ENCODE results near the gene CADM4. TPM values are rescaled to one million over a fixed set of nuclear protein-coding genes. Genes with fewer than 3 reads are reported as not detected.

CADM4 gene
- total RNA-seq, 2 donors from 2014 or later = 0.59 TPM

DNA sequence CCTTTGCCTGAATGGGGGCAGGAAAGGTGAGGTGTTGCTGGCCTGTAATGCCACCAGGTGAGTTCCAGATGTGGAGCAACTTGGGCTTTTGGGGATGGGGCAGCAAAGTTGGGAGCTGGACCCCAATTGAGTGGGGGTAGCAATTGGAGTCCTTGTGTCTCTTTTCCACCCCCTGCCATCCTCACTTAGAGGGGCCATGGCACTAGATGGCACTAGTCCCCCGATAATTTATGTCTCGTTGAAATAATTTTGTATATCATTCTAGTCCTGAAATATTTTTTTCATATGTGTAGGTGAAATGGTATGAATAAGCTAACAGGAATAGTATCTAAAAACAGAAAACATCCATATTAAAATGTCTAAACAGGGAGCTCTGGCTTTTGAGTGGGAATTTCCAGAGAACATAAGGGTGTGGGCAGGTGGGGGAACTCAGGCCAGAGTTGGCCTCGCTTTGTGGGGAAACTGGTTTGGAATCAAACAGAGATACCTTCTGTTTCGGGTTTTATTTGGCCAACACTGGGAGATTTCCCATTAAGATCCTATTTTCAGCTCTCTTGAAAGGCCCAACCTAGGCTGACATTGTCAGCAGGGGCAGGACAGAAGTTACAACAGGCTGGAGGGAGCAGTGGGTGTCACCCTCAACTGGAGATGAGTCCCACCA lies 39.9 kb downstream of the CADM4 start:
- H3K27me3 Mint-ChIP-seq = no peaks in the 10 kb centered on the region
- H3K4me1 Mint-ChIP-seq (ENCODE audit: low read depth in 2 of 2) = peaks cover 22 to 29% of the 10 kb centered on the region in 2 donors
- H3K36me3 Mint-ChIP-seq = no peaks in the 10 kb centered on the region
- no peak for ATAC-seq
- no peak for DNase-seq (ENCODE audit: low spot score)
- no peak overlapping the region for H3K27ac Mint-ChIP-seq
- no peaks in the 10 kb centered on the region for H3K9me3 Mint-ChIP-seq
- H3K4me3 Mint-ChIP-seq = no peak overlapping the region

DNA sequence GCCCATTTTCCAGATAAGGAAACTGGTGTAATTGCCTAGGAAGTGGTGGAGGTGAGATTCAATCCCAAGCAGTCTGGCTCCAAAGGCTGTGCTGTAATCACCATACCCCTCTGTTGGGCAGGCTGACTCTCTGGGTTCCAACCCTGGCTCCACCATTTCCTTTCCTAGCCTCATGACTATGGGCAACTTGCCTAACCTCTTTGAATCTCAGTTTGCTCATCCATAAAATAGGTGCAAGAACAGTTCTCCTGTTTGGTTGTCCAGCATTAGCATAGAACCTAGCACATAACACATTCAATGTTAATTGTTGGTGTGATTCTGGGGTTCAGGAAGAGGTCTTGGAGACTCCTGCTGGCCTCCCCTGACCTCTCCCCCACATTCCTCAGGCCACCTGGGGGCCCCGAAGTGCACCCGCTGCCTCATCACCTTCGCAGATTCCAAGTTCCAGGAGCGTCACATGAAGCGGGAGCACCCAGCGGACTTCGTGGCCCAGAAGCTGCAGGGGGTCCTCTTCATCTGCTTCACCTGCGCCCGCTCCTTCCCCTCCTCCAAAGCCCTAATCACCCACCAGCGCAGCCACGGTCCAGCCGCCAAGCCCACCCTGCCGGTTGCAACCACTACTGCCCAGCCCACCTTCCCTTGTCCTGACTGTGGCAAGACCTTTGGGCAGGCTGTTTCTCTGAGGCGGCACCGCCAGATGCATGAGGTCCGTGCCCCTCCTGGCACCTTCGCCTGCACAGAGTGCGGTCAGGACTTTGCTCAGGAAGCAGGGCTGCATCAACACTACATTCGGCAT lies 41.0 kb downstream of the CADM4 start:
- Mint-ChIP-seq H3K9me3 (no peaks in the 10 kb centered on the region), H3K4me1 (ENCODE audit: low read depth in 2 of 2) (peaks cover 26 to 34% of the 10 kb centered on the region in 2 donors), H3K36me3 (peaks cover 3% of the 10 kb centered on the region), H3K27ac (peak overlapping the region in 1 of 2 donors; percentile 99), H3K27me3 (no peaks in the 10 kb centered on the region), H3K4me3 (peak overlapping the region; percentile 99)
- ATAC-seq (no peak), DNase-seq (ENCODE audit: low spot score) (no peak)

DNA sequence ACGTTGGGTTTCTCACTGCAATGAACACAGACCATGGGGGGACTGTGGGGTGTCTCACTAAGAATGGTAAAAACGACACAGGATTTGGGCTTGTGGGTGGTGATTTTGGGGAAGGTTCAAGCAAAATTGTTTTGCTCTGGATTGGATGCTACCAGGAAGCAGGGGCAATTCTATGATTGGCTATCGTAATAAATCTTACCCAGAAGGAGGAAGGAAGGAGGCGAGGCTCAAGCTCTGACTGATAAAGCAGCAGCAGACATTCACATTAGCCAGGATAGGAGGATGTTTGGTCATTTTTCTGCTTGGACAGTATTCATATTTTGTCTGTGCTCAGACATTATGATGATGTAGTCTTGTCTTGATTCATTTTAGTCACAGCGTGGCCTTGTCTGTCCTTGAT lies 41.8 kb downstream of the CADM4 start:
- DNase-seq (ENCODE audit: low spot score) (no peak), ATAC-seq (no peak)
- H3K27ac Mint-ChIP-seq = peak overlapping the region; percentile 99 to 100
- no peaks in the 10 kb centered on the region for H3K9me3 Mint-ChIP-seq
- H3K36me3 Mint-ChIP-seq = peaks cover 6% of the 10 kb centered on the region
- peaks cover 31 to 40% of the 10 kb centered on the region in 2 donors for H3K4me1 Mint-ChIP-seq (ENCODE audit: low read depth in 2 of 2)
- no peaks in the 10 kb centered on the region for H3K27me3 Mint-ChIP-seq
- peak overlapping the region; percentile 99 for H3K4me3 Mint-ChIP-seq

DNA sequence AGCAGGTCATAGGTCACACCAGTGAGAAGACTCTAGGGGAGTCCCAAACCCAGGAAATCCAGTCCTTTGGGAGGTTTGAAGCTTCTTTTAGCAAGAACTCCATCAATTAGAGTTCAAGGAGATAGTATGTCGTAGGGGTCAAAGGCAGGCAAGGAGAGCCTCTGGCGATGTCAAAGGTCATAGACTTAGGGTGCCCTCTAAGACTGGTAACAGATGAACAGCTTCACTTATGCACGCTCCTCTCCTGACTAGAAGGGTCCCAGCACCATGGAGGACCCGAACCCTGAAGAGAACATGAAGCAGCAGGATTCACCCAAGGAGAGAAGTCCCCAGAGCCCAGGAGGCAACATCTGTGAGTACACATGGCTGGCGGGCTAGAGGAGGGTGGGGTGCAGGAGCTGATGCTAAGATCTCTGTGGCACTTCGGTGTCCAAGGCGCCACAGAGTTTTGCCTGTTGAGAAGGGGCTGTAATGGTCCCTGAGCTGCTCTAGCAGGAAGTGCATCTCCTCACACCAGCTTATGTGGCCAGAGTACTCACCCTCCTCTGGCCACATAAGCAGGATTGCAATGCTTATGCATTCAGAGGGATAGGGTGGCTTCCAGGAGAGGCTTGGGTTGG lies 42.7 kb downstream of the CADM4 start:
- ATAC-seq (no peak), DNase-seq (ENCODE audit: low spot score) (no peak)
- Mint-ChIP-seq H3K9me3 (no peaks in the 10 kb centered on the region), H3K4me3 (peak overlapping the region; percentile 99), H3K27ac (peak overlapping the region; percentile 99 to 100), H3K36me3 (peaks cover 10% of the 10 kb centered on the region), H3K27me3 (no peaks in the 10 kb centered on the region), H3K4me1 (ENCODE audit: low read depth in 2 of 2) (peaks cover 34 to 40% of the 10 kb centered on the region in 2 donors)

DNA sequence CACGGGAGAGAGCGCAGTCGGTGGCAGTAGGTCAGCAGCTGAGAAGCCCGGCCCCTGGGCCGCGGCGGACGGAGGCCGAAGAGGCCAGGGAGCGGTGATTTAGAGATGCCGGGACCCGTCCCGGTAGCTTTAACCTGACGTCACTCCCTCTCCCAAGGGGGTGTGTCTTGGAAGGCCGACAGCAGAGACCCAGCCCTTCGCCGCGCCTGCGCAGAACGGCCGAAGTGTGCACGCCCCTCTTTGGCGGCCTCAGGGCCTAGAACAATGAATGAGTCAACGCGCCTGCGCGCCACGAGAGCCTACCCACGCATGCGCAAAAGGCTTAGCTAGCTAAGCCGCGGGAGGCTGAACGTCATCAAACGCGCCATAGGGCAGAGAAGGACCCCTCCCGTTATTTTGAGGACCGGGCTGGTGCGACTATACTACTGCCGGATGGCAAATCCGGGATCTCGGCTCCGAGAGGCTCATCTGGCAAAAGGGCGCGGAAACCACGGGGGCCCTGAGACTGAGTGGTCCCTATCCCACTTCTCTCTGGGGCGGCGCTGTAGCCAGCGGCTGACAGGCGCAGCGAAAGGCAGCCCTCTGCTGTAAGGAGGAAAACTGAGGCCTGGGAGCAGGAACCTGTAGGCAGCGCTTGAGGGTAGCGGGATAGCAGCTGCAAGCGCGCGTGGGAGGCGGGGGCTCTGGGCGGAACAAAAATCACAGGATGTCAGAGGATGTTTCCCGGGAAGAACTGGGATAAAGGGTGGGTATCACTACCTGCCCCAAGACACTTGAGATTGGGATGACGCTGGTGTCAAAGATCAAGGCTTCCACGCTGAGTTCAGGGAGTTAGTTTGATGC lies 43.4 kb downstream of the CADM4 start, which contains the start of the genes IRGQ and ZNF576:
Gene IRGQ (minus strand): TSS at position 136 of the 843 bp plus-strand sequence. CDS start 796 bp downstream, outside the sequence.
Gene ZNF576 (plus strand): TSS at position 597 of the 843 bp plus-strand sequence. CDS start 514 bp downstream, outside the sequence.
- Mint-ChIP-seq H3K27ac (peak within 1 kb of the TSS; percentile 99 to 100), H3K4me3 (peak within 1 kb of the TSS; percentile 99), H3K36me3 (peaks cover 10% of the 10 kb centered on the region), H3K9me3 (no peaks in the 10 kb centered on the region), H3K4me1 (ENCODE audit: low read depth in 2 of 2) (peaks cover 34 to 40% of the 10 kb centered on the region in 2 donors), H3K27me3 (no peaks in the 10 kb centered on the region)
- ATAC-seq (peak; percentile 91 to 95), DNase-seq (ENCODE audit: low spot score) (peak; percentile 100)

DNA sequence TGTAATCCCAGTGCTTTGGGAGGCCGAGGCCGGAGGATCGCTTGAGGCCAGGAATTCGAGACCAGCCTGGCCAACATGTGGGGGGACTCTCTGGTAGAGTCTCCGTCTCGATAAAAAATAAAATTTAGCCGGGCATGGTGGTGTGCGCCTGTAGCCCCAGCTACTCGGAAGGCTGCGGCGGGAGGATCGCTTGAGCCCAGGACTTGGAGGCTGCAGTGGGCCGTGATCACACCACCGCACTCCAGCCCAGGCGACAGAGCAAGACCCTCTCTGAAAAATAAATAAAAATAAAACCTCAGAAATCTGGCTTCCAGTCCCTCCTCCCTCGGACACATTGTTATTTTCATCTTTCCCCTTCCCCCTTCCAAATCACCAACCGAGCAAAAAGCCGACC lies 44.0 kb downstream of the CADM4 start:
- H3K4me1 Mint-ChIP-seq (ENCODE audit: low read depth in 2 of 2) = peaks cover 37 to 40% of the 10 kb centered on the region in 2 donors
- peak overlapping the region; percentile 99 to 100 for H3K27ac Mint-ChIP-seq
- H3K27me3 Mint-ChIP-seq = no peaks in the 10 kb centered on the region

DNA sequence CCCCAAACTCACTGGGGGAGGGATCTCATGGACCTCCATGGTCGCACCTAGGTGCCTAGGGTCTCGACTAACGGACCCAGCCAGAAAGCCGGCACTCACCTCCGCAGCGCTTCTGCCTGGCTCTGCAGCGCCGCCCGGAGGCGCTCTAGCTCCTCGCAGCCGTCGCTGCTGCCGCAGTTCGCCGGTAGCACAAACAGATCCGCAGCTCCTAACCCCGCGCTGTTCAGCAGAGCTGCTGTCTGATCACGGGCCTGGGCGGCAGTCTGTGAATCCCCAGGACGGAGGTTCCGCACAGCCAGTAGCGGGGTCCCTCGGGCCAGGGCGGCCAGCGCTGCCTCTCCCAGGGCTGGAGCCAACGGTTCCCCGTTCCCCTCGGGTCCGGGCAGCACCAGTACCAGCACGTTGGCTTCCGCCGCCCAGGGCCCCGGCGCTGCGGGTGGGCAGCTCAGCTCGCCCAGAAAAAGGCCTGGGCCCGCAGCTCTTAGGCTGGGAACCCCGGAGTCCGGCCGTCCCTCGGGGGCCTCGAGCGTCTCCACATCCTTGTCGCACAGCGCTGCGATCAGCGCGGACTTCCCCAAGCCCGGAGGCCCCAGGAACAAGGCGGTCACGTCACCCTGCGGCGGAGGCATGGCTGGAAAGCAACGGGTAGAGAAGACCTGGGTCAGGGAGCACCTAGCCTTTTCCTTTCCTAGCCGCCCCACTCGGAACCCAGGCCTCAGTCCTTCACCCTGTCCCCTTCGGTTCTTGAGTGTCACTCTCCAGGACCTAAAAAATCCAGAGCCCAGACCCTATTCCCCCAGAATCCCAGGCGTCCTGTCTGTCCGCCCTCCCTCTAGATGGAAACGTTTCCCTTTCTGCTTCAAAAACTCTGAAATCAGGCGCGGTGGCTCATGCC lies 44.7 kb downstream of the CADM4 start:
- Mint-ChIP-seq H3K27me3 (no peaks in the 10 kb centered on the region), H3K27ac (peak overlapping the region; percentile 99 to 100), H3K4me3 (peak overlapping the region; percentile 99), H3K9me3 (no peaks in the 10 kb centered on the region), H3K4me1 (ENCODE audit: low read depth in 2 of 2) (peaks cover 40 to 41% of the 10 kb centered on the region in 2 donors), H3K36me3 (peaks cover 10% of the 10 kb centered on the region)
- peak; percentile 82 for DNase-seq (ENCODE audit: low spot score)
- ATAC-seq = peak; percentile 55 to 66

More for the DNA sequence above, 44.0 kb downstream of the CADM4 start:
- DNase-seq (ENCODE audit: low spot score) (no peak), ATAC-seq (no peak)
- Mint-ChIP-seq H3K4me3 (peak overlapping the region; percentile 99), H3K9me3 (no peaks in the 10 kb centered on the region), H3K36me3 (peaks cover 10% of the 10 kb centered on the region)

DNA sequence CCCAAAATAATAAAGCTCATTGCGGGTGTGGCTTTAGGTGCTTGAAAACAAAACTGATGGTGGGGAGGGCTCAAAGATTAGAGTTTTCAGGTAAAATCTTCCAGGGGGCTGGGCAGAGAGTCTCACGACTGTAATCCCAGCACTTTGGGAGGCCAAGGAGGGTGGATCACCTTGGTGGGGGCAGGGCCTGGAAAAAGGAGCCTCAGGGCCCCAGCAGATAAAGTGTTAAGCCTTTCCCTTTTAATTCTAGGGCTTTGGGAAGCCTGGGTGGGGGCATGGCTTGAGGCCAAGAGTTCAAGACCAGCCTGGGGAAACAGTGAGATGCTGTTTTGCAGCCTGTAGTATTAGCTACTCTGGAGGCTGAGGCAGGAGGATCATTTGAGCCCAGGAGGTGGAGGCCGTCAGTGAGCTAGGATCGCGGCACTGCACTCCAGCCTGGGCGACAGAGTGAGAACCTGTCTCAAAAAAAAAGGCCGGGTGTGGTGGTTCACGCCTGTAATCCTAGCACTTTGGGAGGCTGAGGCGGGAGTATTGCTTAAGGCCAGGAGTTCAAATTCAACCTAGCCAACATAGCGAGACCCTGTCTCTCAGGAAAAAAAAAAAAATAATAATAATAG lies 45.5 kb downstream of the CADM4 start:
- Mint-ChIP-seq H3K4me1 (ENCODE audit: low read depth in 2 of 2) (peaks cover 45 to 46% of the 10 kb centered on the region in 2 donors), H3K4me3 (peak overlapping the region; percentile 99), H3K36me3 (peaks cover 10% of the 10 kb centered on the region), H3K27me3 (no peaks in the 10 kb centered on the region), H3K9me3 (no peaks in the 10 kb centered on the region), H3K27ac (peak overlapping the region; percentile 55 to 88)
- ATAC-seq (no peak), DNase-seq (ENCODE audit: low spot score) (no peak)

DNA sequence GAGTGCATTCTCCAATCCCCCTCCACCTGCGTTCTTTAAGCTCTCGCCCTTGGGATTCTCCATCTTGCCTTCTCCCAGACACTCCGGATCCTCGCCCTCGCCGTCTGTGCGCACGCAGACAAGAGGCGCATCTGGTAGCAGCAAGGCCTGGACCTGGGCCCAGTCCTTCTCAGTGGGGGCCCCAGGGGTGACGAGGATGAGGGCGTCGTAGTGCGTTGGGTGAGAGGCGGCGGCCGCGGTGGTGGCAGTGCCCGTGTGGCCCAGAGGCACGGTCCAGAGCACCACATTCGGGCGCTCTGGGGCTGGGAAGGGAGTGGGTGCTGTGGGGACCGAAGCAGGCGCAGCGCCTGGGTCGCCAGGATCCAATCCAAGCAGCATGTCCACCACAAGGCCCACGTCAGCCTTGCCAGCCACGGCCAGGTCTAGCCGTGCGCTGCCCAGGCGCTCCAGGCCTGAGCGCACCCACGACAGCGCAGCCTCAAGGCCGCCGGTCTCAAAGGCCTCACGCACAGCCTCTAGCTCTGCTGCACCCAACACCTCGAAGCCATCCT lies 46.8 kb downstream of the CADM4 start:
- H3K27ac Mint-ChIP-seq = peak overlapping the region in 1 of 2 donors; percentile 88

DNA sequence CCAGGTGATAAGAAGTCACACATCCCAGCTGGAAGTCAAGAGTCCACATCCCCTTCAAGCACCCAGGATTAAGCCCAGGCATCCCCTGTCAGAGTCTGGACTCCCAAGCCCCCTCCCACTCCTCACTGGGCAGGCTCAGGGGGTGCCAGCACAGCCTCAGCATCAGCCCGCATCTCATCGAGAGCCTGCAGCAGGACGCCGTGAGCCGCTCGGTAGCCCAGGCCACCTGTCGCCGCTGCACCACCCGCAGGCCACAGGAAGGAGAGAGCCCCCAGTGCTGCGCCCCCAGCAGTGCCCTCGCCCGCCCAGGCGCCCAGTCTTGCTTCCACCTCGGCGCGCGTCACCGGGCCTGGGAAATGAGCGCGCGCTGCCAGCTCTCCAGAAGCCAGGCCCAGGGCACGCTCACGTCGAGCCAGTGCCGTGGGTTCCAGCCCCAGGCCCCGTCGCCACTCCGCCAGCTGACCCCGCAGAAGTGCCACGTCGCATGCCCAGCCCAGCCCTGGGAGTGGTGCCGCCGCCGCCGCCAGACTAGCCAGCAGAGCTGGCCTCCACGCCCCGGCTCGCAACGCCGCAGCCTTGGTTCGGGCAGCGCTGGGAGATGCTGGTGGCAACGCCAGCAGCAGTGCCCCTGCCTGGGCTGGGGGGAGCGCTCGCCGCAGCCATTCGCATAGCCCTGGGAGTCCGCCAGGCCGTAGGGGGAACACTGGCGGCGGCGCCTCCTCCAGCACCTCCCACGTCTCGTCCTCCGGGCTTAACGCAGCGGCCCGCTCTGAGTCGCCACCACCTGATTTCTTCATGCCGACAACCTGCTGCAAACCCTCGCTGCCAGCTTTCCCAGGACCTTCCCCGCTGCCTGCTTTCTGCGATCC lies 47.5 kb downstream of the CADM4 start:
- H3K4me1 Mint-ChIP-seq (ENCODE audit: low read depth in 2 of 2) = peaks cover 31 to 37% of the 10 kb centered on the region in 2 donors
- ATAC-seq (no peak), DNase-seq (ENCODE audit: low spot score) (no peak)
- H3K27me3 Mint-ChIP-seq = no peaks in the 10 kb centered on the region
- H3K27ac Mint-ChIP-seq = no peak overlapping the region
- H3K9me3 Mint-ChIP-seq = no peaks in the 10 kb centered on the region
- H3K4me3 Mint-ChIP-seq = no peak overlapping the region
- peaks cover 10% of the 10 kb centered on the region for H3K36me3 Mint-ChIP-seq

More for the DNA sequence above, 46.8 kb downstream of the CADM4 start:
- Mint-ChIP-seq H3K36me3 (peaks cover 10% of the 10 kb centered on the region), H3K4me3 (peak overlapping the region; percentile 86), H3K4me1 (ENCODE audit: low read depth in 2 of 2) (peaks cover 38 to 44% of the 10 kb centered on the region in 2 donors), H3K27me3 (no peaks in the 10 kb centered on the region), H3K9me3 (no peaks in the 10 kb centered on the region)
- ATAC-seq = no peak
- DNase-seq (ENCODE audit: low spot score) = no peak

DNA sequence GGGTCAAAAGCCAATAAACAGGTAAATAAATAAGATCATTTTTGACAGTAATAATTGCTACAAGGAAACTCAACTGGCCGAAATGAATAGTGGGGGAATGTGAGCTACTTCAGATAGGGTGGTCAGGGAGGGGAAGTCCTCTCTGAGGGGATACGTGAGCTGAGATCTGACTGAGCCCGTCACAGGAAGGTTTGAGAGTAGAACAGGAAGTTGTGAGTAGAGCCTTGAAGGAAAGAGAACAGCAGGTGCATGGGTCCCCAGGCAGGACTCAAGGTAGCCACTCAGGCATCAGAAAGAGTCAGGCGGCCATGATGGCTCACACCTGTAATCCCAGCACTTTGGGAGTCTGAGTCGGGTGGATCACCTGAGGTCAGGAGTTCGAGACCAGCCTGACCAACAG lies 50.0 kb downstream of the CADM4 start:
- Mint-ChIP-seq H3K4me1 (ENCODE audit: low read depth in 2 of 2) (peaks cover 16 to 35% of the 10 kb centered on the region in 2 donors), H3K4me3 (no peak overlapping the region), H3K36me3 (peaks cover 17% of the 10 kb centered on the region), H3K9me3 (no peaks in the 10 kb centered on the region), H3K27me3 (no peaks in the 10 kb centered on the region), H3K27ac (peak overlapping the region; percentile 46 to 50)
- DNase-seq (ENCODE audit: low spot score) (no peak), ATAC-seq (no peak)

Data from natural killer cell treated with Interleukin-12 subunit alpha and Interleukin-12 subunit beta and Interleukin-15 and Interleukin-18, amount 100 ng/mL, for 72 hours (primary cell).